HG02884 (cell line): Measurements from ENCODE around the gene S1PR2.
"Not testable (repeated sequence)": the region's sequence is repeated elsewhere in the genome, so short reads cannot be mapped to it uniquely, and the experiment has no call there.

ENCODE experiments used
- ATAC-seq: cut with Tn5 transposase; IDR thresholded peaks from one replicate; pipeline ENCODE4 v1.9.1; 2021; ENCODE audit warnings: mild to moderate bottlenecking, moderate library complexity; ENCODE audit not compliant: unreplicated experiment

S1PR2 gene

GRCh38 chr19:10192922-10193321, 38.2 kb downstream of the S1PR2 start:
- ATAC-seq = no peak

DNA sequence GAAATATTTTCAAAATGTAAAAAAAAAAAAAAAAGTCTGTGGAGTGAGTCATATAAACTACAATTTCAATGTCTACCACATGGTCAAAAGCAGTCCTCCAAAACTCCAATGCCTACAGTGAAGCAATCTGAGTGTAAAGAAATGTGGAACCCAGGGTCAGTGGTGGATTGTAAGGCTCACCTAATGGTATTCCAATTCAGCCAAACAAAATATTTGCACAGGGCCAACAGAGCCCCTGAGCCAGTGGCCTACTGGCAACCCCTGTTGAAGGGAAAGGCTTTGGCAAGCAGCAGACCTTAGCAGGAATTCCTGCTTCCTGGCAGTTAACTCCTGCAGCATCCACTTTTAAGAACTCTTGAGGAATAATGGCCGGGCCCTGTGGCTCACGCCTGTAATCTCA, 39.8 kb downstream of the S1PR2 start:
- ATAC-seq = no peak

DNA sequence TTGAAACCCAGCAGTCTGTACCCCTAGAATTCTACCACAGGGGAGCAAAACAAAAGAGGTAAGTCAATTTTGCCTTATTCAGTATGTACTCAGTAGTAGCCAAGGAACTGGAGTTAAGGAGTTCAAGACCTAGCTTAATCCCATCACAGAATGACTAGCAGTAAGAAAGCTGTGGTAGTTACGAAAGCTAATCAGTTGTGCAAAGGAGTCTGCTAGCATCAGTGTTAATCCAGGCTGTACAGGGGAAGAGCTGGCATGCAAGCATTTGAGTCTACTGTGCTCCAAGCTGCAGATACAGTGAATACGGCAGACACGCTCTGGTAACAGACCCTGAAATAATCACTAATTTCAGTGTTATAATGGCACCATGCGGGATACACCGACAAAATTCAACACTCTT, 41.1 kb downstream of the S1PR2 start:
- no peak for ATAC-seq

- ATAC-seq = no peak
Observed at GRCh38 chr19:10189616-10190015, 41.5 kb downstream of the S1PR2 start.

DNA sequence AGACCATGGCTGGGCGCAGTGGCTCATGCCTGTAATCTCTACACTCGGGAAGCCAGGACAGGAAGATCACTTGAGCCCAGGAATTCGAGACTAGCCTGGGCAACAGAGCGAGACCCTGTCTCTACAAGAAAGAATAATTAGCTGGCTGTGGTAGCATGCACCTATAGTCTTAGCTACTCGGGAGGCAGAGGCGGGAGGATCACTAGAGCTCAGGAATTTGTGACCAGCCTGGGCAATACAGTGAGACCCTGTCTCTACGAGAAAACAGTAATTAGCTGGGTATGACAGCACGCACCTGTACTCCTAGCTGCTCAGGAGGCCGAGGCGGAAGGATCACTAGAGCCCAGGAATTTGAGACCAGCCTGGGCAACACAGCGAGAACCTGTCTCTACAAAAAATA, 43.8 kb downstream of the S1PR2 start:
- no peak for ATAC-seq

- no peak for ATAC-seq
Observed at GRCh38 chr19:10184636-10185035, 46.5 kb downstream of the S1PR2 start.

- no peak for ATAC-seq
Observed at GRCh38 chr19:10183926-10184325, 47.2 kb downstream of the S1PR2 start.

DNA sequence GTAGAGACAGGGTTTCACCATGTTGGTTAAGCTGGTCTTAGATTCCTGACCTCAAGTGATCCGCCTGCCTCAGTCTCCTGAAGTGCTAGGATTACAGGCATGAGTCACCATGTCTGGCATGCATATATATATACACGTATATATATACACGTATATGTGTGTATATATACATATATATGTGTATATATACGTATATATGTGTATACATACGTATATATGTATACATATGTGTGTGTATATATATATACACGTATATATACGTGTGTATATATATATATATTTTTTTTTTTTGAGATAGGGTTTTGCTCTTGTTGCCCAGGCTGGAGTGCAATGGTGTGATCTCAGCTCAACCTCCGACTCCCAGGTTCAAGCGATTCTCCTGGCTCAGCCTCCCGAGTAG, 48.3 kb downstream of the S1PR2 start:
- ATAC-seq = no peak

GRCh38 chr19:10182076-10182475, 49.1 kb downstream of the S1PR2 start:
- no peak for ATAC-seq

DNA sequence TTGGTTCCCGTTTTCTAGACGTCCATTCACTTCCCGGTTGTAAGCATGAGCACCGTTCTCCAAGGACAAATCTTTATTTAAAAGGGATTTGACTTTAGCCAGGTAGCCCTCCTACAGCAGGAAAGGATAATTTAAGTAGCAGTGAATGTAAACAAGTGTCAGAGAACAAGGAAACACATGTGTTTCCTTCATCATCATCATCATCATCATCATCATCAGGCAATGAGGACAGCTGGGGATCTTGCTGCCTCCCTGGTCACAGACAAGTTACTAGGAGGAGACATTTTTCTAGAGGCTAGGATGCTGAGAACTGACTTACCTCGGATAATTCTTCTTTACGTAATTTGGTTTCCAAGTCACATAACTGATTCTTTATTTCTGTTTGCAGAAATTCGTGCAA, 50.7 kb downstream of the S1PR2 start:
- ATAC-seq = no peak

- not testable (repeated sequence) for ATAC-seq
Observed at GRCh38 chr19:10180024-10180423, 51.1 kb downstream of the S1PR2 start.

DNA sequence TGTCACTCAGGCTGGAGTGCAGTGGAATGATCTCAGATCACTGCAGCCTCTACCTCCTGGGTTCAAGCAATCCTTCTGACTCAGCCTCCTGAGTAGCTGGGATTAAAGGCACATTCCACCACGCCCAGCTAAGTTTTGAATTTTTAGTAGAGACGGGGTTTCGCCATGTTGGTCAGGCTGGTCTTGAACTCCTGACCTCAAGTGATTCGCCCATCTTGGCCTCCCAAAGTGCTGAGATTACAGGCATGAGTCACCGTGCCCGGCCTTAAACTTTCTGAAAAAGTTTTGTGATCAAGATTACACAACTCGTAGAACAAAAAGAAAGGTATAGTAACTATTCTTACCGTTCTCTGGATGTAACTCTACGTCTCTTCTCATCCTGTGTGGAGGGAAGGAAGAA, 57.6 kb downstream of the S1PR2 start:
- no peak for ATAC-seq
